WTC11 (cell line): Measurements from ENCODE around the gene DNAH8.

Experiments
- CREB1 ChIP-seq: sonication (generic); formaldehyde crosslinking; IDR thresholded peaks from 2 replicates; pipeline ENCODE4 v1.8.0; 2023; ENCODE audit warnings: mild to moderate bottlenecking, missing genetic modification reagents
- CREM ChIP-seq: sonication (generic); formaldehyde crosslinking; IDR thresholded peaks from 2 replicates; pipeline ENCODE4 v1.8.1; 2022; ENCODE audit warnings: mild to moderate bottlenecking, missing genetic modification reagents, moderate library complexity
- FOXP1 ChIP-seq: sonication (generic); formaldehyde crosslinking; IDR thresholded peaks from 2 replicates; pipeline ENCODE4 v1.8.0; 2022; ENCODE audit warnings: missing genetic modification reagents, mild to moderate bottlenecking, moderate library complexity, borderline replicate concordance
- MXD4 ChIP-seq: fragments of 250-450 bp; sonication (Bioruptor Pico); IDR thresholded peaks from 2 replicates; pipeline ENCODE4 v1.8.0; 2021; ENCODE audit warnings: mild to moderate bottlenecking, moderate library complexity, borderline replicate concordance
- NR3C1 ChIP-seq: sonication (generic); formaldehyde crosslinking; conservative IDR thresholded peaks from 2 replicates; pipeline ENCODE4 v1.8.1; 2023; ENCODE audit warnings: low read depth, mild to moderate bottlenecking, missing genetic modification reagents
- RELA ChIP-seq: sonication (generic); formaldehyde crosslinking; IDR thresholded peaks from 2 replicates; pipeline ENCODE4 v1.8.1; 2022; ENCODE audit warnings: missing genetic modification reagents, mild to moderate bottlenecking, borderline replicate concordance
- SP1 ChIP-seq: sonication (generic); formaldehyde crosslinking; conservative IDR thresholded peaks from 2 replicates; pipeline ENCODE4 v1.8.1; 2022; ENCODE audit warnings: missing genetic modification reagents
- TEAD4 ChIP-seq: sonication (generic); formaldehyde crosslinking; IDR thresholded peaks from 2 replicates; pipeline ENCODE4 v1.8.0; 2022; ENCODE audit warnings: mild to moderate bottlenecking, missing genetic modification reagents
- TF ChIP-seq, protein P1 (sequence below): sonication (generic); formaldehyde crosslinking; IDR thresholded peaks from 2 replicates; pipeline ENCODE4 v1.8.0; 2023; ENCODE audit warnings: missing genetic modification reagents, mild to moderate bottlenecking, borderline replicate concordance
- TF ChIP-seq, protein P2 (sequence below): fragments of 200-600 bp; IDR thresholded peaks from 2 replicates; pipeline ENCODE4 v1.8.0; 2022; ENCODE audit warnings: antibody characterized with exemption
- TF ChIP-seq, protein P3 (sequence below): sonication (generic); formaldehyde crosslinking; IDR thresholded peaks from 2 replicates; pipeline ENCODE4 v1.8.1; 2023; ENCODE audit warnings: mild to moderate bottlenecking, missing genetic modification reagents, borderline replicate concordance

DNA sequence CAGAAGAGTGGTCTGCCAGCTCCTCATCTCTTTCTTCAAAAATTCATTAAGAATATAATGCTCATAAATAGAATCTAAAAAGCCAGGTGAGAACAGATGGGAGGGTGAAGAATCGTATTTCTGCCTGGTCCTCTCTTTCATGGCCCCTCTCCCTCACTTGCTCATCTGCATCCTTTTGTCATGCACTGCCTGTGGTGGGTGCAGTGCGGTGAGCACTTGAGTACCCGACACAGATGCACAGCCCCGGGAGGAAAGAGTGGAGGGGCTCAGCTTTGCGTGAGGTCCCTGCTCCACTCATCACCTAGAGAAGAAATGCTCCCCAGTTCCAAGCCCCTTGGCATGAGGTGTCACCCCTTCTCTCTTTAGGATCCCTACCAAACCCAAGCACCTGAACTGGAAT is 275.4 kb downstream of the DNAH8 start:
- TF ChIP-seq CREB1 (CRISPR knock-in tag) (no peak), MXD4 (CRISPR knock-in tag) (no peak), RELA (CRISPR knock-in tag) (no peak), CREM (no peak), NR3C1 (CRISPR knock-in tag) (no peak), FOXP1 (no peak), SP1 (CRISPR knock-in tag) (no peak), TEAD4 (CRISPR knock-in tag) (no peak)
- TF ChIP-seq, protein P1, sequence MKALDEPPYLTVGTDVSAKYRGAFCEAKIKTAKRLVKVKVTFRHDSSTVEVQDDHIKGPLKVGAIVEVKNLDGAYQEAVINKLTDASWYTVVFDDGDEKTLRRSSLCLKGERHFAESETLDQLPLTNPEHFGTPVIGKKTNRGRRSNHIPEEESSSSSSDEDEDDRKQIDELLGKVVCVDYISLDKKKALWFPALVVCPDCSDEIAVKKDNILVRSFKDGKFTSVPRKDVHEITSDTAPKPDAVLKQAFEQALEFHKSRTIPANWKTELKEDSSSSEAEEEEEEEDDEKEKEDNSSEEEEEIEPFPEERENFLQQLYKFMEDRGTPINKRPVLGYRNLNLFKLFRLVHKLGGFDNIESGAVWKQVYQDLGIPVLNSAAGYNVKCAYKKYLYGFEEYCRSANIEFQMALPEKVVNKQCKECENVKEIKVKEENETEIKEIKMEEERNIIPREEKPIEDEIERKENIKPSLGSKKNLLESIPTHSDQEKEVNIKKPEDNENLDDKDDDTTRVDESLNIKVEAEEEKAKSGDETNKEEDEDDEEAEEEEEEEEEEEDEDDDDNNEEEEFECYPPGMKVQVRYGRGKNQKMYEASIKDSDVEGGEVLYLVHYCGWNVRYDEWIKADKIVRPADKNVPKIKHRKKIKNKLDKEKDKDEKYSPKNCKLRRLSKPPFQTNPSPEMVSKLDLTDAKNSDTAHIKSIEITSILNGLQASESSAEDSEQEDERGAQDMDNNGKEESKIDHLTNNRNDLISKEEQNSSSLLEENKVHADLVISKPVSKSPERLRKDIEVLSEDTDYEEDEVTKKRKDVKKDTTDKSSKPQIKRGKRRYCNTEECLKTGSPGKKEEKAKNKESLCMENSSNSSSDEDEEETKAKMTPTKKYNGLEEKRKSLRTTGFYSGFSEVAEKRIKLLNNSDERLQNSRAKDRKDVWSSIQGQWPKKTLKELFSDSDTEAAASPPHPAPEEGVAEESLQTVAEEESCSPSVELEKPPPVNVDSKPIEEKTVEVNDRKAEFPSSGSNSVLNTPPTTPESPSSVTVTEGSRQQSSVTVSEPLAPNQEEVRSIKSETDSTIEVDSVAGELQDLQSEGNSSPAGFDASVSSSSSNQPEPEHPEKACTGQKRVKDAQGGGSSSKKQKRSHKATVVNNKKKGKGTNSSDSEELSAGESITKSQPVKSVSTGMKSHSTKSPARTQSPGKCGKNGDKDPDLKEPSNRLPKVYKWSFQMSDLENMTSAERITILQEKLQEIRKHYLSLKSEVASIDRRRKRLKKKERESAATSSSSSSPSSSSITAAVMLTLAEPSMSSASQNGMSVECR = no peak
- TF ChIP-seq, protein P2, sequence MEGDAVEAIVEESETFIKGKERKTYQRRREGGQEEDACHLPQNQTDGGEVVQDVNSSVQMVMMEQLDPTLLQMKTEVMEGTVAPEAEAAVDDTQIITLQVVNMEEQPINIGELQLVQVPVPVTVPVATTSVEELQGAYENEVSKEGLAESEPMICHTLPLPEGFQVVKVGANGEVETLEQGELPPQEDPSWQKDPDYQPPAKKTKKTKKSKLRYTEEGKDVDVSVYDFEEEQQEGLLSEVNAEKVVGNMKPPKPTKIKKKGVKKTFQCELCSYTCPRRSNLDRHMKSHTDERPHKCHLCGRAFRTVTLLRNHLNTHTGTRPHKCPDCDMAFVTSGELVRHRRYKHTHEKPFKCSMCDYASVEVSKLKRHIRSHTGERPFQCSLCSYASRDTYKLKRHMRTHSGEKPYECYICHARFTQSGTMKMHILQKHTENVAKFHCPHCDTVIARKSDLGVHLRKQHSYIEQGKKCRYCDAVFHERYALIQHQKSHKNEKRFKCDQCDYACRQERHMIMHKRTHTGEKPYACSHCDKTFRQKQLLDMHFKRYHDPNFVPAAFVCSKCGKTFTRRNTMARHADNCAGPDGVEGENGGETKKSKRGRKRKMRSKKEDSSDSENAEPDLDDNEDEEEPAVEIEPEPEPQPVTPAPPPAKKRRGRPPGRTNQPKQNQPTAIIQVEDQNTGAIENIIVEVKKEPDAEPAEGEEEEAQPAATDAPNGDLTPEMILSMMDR = no peak
- TF ChIP-seq, protein P3, sequence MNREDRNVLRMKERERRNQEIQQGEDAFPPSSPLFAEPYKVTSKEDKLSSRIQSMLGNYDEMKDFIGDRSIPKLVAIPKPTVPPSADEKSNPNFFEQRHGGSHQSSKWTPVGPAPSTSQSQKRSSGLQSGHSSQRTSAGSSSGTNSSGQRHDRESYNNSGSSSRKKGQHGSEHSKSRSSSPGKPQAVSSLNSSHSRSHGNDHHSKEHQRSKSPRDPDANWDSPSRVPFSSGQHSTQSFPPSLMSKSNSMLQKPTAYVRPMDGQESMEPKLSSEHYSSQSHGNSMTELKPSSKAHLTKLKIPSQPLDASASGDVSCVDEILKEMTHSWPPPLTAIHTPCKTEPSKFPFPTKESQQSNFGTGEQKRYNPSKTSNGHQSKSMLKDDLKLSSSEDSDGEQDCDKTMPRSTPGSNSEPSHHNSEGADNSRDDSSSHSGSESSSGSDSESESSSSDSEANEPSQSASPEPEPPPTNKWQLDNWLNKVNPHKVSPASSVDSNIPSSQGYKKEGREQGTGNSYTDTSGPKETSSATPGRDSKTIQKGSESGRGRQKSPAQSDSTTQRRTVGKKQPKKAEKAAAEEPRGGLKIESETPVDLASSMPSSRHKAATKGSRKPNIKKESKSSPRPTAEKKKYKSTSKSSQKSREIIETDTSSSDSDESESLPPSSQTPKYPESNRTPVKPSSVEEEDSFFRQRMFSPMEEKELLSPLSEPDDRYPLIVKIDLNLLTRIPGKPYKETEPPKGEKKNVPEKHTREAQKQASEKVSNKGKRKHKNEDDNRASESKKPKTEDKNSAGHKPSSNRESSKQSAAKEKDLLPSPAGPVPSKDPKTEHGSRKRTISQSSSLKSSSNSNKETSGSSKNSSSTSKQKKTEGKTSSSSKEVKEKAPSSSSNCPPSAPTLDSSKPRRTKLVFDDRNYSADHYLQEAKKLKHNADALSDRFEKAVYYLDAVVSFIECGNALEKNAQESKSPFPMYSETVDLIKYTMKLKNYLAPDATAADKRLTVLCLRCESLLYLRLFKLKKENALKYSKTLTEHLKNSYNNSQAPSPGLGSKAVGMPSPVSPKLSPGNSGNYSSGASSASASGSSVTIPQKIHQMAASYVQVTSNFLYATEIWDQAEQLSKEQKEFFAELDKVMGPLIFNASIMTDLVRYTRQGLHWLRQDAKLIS (CRISPR knock-in tag) = no peak
